ENCODE measurements around the gene STUB1.

The STUB1 gene

GRCh38 chr16:714558-715476 is 34.6 kb downstream of the STUB1 start, which contains the start of gene METRN:
Gene METRN (plus strand): TSS chr16:715118. CDS start chr16:715290, 172 bp downstream.
- DNase-seq (ENCODE audit: low read depth in 1 of 2, low spot score in 1 of 2) = peak; percentile 72 to 82
- Histone ChIP-seq H3K27me3 (ENCODE audit: insufficient read depth, poor library complexity, severe bottlenecking) (peaks cover 23% of the 10 kb centered on the region), H3K27ac (replicated peaks) (no peak within 1 kb of the TSS), H3K4me3 (replicated peaks; ENCODE audit: insufficient read depth, low read length) (peak within 1 kb of the TSS; percentile 42)
- TF ChIP-seq, protein P1, sequence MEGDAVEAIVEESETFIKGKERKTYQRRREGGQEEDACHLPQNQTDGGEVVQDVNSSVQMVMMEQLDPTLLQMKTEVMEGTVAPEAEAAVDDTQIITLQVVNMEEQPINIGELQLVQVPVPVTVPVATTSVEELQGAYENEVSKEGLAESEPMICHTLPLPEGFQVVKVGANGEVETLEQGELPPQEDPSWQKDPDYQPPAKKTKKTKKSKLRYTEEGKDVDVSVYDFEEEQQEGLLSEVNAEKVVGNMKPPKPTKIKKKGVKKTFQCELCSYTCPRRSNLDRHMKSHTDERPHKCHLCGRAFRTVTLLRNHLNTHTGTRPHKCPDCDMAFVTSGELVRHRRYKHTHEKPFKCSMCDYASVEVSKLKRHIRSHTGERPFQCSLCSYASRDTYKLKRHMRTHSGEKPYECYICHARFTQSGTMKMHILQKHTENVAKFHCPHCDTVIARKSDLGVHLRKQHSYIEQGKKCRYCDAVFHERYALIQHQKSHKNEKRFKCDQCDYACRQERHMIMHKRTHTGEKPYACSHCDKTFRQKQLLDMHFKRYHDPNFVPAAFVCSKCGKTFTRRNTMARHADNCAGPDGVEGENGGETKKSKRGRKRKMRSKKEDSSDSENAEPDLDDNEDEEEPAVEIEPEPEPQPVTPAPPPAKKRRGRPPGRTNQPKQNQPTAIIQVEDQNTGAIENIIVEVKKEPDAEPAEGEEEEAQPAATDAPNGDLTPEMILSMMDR (IDR thresholded peaks at IDR 0.05; ENCODE audit: insufficient read depth, low read length) = no peak
- TF ChIP-seq GABPA (IDR thresholded peaks at IDR 0.05; ENCODE audit: low read depth) (no peak), POLR2AphosphoS5 (IDR thresholded peaks at IDR 0.05; ENCODE audit: low read depth) (no peak), SPI1 (IDR thresholded peaks at IDR 0.05; ENCODE audit: borderline replicate concordance, low read depth) (no peak)
- TF ChIP-seq, protein P2, sequence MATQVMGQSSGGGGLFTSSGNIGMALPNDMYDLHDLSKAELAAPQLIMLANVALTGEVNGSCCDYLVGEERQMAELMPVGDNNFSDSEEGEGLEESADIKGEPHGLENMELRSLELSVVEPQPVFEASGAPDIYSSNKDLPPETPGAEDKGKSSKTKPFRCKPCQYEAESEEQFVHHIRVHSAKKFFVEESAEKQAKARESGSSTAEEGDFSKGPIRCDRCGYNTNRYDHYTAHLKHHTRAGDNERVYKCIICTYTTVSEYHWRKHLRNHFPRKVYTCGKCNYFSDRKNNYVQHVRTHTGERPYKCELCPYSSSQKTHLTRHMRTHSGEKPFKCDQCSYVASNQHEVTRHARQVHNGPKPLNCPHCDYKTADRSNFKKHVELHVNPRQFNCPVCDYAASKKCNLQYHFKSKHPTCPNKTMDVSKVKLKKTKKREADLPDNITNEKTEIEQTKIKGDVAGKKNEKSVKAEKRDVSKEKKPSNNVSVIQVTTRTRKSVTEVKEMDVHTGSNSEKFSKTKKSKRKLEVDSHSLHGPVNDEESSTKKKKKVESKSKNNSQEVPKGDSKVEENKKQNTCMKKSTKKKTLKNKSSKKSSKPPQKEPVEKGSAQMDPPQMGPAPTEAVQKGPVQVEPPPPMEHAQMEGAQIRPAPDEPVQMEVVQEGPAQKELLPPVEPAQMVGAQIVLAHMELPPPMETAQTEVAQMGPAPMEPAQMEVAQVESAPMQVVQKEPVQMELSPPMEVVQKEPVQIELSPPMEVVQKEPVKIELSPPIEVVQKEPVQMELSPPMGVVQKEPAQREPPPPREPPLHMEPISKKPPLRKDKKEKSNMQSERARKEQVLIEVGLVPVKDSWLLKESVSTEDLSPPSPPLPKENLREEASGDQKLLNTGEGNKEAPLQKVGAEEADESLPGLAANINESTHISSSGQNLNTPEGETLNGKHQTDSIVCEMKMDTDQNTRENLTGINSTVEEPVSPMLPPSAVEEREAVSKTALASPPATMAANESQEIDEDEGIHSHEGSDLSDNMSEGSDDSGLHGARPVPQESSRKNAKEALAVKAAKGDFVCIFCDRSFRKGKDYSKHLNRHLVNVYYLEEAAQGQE (IDR thresholded peaks at IDR 0.05; ENCODE audit: insufficient replicate concordance, low read depth) = no peak

GRCh38 chr16:715477-716199 is 35.4 kb downstream of the STUB1 start:
- no peak overlapping the region for H3K27ac ChIP-seq (replicated peaks)
- no peak for DNase-seq (ENCODE audit: low read depth in 1 of 2, low spot score in 1 of 2)
- H3K27me3 ChIP-seq (ENCODE audit: insufficient read depth, poor library complexity, severe bottlenecking) = peaks cover 14% of the 10 kb centered on the region
- peak overlapping the region; percentile 42 for H3K4me3 ChIP-seq (replicated peaks; ENCODE audit: insufficient read depth, low read length)
- TF ChIP-seq, protein P2 (IDR thresholded peaks at IDR 0.05; ENCODE audit: insufficient replicate concordance, low read depth) = no peak
- TF ChIP-seq SPI1 (IDR thresholded peaks at IDR 0.05; ENCODE audit: borderline replicate concordance, low read depth) = no peak
- TF ChIP-seq POLR2AphosphoS5 (IDR thresholded peaks at IDR 0.05; ENCODE audit: low read depth) = 0 out of 2 replicates have a peak, but pooled peaks have one; percentile 0
- TF ChIP-seq GABPA (IDR thresholded peaks at IDR 0.05; ENCODE audit: low read depth) = no peak
- TF ChIP-seq, protein P1 (IDR thresholded peaks at IDR 0.05; ENCODE audit: insufficient read depth, low read length) = no peak

DNA sequence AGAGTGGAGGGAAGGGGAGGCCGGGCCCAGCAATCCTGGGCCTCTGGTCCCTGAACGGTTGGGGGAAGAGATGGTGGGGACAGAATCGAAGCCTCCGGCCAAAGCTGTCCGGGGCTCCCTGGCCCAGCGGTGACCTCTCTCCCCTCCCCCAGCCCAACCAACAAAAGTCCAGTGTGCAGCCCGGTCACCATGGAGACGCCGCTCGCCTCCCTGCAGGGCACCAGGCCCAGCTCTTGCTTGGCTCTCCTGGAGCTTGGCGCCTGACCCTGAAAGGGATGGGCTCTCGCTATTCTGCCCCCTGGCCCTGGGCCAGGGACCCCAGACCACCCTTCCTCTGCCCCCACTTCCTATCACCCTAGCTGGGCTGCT is 36.0 kb downstream of the STUB1 start:
- H3K27me3 ChIP-seq (ENCODE audit: insufficient read depth, poor library complexity, severe bottlenecking) = peaks cover 9% of the 10 kb centered on the region
- no peak for DNase-seq (ENCODE audit: low read depth in 1 of 2, low spot score in 1 of 2)
- no peak overlapping the region for H3K4me3 ChIP-seq (replicated peaks; ENCODE audit: insufficient read depth, low read length)
- no peak overlapping the region for H3K27ac ChIP-seq (replicated peaks)
- TF ChIP-seq GABPA (IDR thresholded peaks at IDR 0.05; ENCODE audit: low read depth) (no peak), SPI1 (IDR thresholded peaks at IDR 0.05; ENCODE audit: borderline replicate concordance, low read depth) (no peak), POLR2AphosphoS5 (IDR thresholded peaks at IDR 0.05; ENCODE audit: low read depth) (no peak)
- TF ChIP-seq, protein P2 (IDR thresholded peaks at IDR 0.05; ENCODE audit: insufficient replicate concordance, low read depth) = no peak
- TF ChIP-seq, protein P1 (IDR thresholded peaks at IDR 0.05; ENCODE audit: insufficient read depth, low read length) = no peak
